ENCODE data around the gene FBLN1. TPM values are rescaled to one million over a fixed set of nuclear protein-coding genes. Genes with fewer than 3 reads are reported as not detected.

FBLN1 gene
- total and polyA plus RNA-seq, 2 of the 8 experiments (the other 6 are each of a cell fraction or from before 2014, with no cell fraction given), result 159 to 168 TPM

- POLR2A ChIA-PET (ENCODE audit: partially characterized antibody), result interaction anchor here (1.1 to 6.7 kb wide), 4 partner anchors 11 to 102 kb away, joined by 3 to 44 read pairs (median 4); partner anchors contain the start of genes FBLN1, RIBC2 and SMC1B
- no peak overlapping the region for H2AK5ac ChIP-seq (ENCODE audit: low read depth, low read length)
- peaks cover 6 to 43% of the 10 kb centered on the region in 2 experiments for H4K20me1 ChIP-seq (replicated peaks in 1 of 2; ENCODE audit: control insufficient read depth in 1 of 2, insufficient read depth in 2 of 2, low read length in 2 of 2)
- H3K36me3 ChIP-seq (ENCODE audit: control insufficient read depth in 2 of 4, insufficient read depth in 4 of 4, low read length in 3 of 4), result peaks cover 8 to 17% (median 11%) of the 10 kb centered on the region in 4 experiments; a peak in 6 of 8 replicates
- H3K4ac ChIP-seq (replicated peaks; ENCODE audit: insufficient read length, low read depth, low read length), result no peak overlapping the region
- H2AFZ ChIP-seq (ENCODE audit: low read length), result no peak overlapping the region
- H2BK120ac ChIP-seq (replicated peaks; ENCODE audit: low read depth, low read length), result no peak overlapping the region
- no peaks in the 10 kb centered on the region for H3K27me3 ChIP-seq (replicated peaks in 1 of 4; ENCODE audit: control insufficient read depth in 3 of 4, extremely low read depth in 1 of 4, insufficient read depth in 3 of 4, low read length in 3 of 4)
- H3K14ac ChIP-seq (ENCODE audit: insufficient read length), result no peak overlapping the region
- no peak overlapping the region for H4K5ac ChIP-seq (ENCODE audit: insufficient read length, low read depth, low read length)
- no peak overlapping the region for H3K56ac ChIP-seq (replicated peaks; ENCODE audit: insufficient read length, low read depth, low read length)
- no peak overlapping the region for H2BK15ac ChIP-seq (ENCODE audit: low read length)
- no peaks in the 10 kb centered on the region for H3K9me3 ChIP-seq (ENCODE audit: insufficient read depth in 2 of 2, low read depth in 1 of 2, low read length in 1 of 2)
- peaks cover 0 to 62% of the 10 kb centered on the region in 2 experiments; a peak in 3 of 4 replicates for H3K79me2 ChIP-seq (ENCODE audit: control insufficient read depth in 1 of 2, insufficient read depth in 2 of 2, low read length in 2 of 2)
- H3K4me2 ChIP-seq (ENCODE audit: insufficient read depth in 1 of 2, low read depth in 2 of 2, low read length in 2 of 2), result no peak overlapping the region
- 73% methylated on average over 9 of the region's 9 CpGs; no CpG with 5 or more reads in 1 of the 2 experiments for WGBS, 2 experiments (ENCODE audit: extremely low coverage in 1 of 2, insufficient coverage in 1 of 2, insufficient read length in 1 of 2, insufficient replicate concordance in 2 of 2, low coverage in 1 of 2, low lambda C conversion rate in 2 of 2, missing lambda C conversion rate in 1 of 2)
- H3K4me3 ChIP-seq (ENCODE audit: extremely low read depth in 1 of 4, insufficient read depth in 2 of 4, low read depth in 3 of 4, low read length in 4 of 4), result no peak overlapping the region
- H3K27ac ChIP-seq (ENCODE audit: low read depth, low read length), result no peak overlapping the region
- no peak overlapping the region for H3K23ac ChIP-seq (ENCODE audit: insufficient read length)
- FAIRE-seq (no peak), DNase-seq (ENCODE audit: low read depth in 1 of 2, low spot score in 2 of 2) (no peak)
- TF ChIP-seq SIRT6 (IDR thresholded peaks at IDR 0.05; ENCODE audit: low read length) (no peak), SUZ12 (IDR thresholded peaks at IDR 0.05; ENCODE audit: low read length) (no peak), JUND (IDR thresholded peaks at IDR 0.05; ENCODE audit: low read length) (no peak), EZH2 (IDR thresholded peaks at IDR 0.05; ENCODE audit: low read depth, low read length, severe bottlenecking) (no peak), NRF1 (IDR thresholded peaks at IDR 0.05; ENCODE audit: low read depth, low read length) (no peak), BCL11A (IDR thresholded peaks at IDR 0.05; ENCODE audit: low read depth in 2 of 2, low read length in 2 of 2) (no peak), NANOG (IDR thresholded peaks at IDR 0.05; ENCODE audit: insufficient read depth, low read depth, low read length, poor library complexity, severe bottlenecking) (no peak), RFX5 (IDR thresholded peaks at IDR 0.05; ENCODE audit: borderline replicate concordance, low read depth, low read length) (no peak), CHD2 (IDR thresholded peaks at IDR 0.05; ENCODE audit: low read length) (no peak)
- no peak overlapping the region for H3K9ac ChIP-seq (replicated peaks in 1 of 4; ENCODE audit: extremely low read depth in 1 of 4, low read depth in 3 of 4, low read length in 3 of 4)
- peaks cover 3 to 19% (median 9%) of the 10 kb centered on the region in 4 experiments for H3K4me1 ChIP-seq (replicated peaks in 1 of 4; ENCODE audit: control insufficient read depth in 3 of 4, insufficient read depth in 4 of 4, low read length in 3 of 4)
- H3K18ac ChIP-seq (ENCODE audit: extremely low read depth, low read length), result no peak overlapping the region
- CTCF ChIA-PET (ENCODE audit: partially characterized antibody), result interaction anchor here (1.9 to 2.5 kb wide), 2 partner anchors 12 to 38 kb away, joined by 4 to 7 read pairs; no protein-coding TSS in a partner anchor
- H2BK5ac ChIP-seq (ENCODE audit: low read depth, low read length), result 0 out of 2 replicates have a peak overlapping the region, but pooled peaks have one; percentile 30
- no peak overlapping the region for H2BK12ac ChIP-seq (ENCODE audit: low read depth, low read length)
- peaks cover 32% of the 10 kb centered on the region for H3K79me1 ChIP-seq (ENCODE audit: low read depth, low read length)
- no peak overlapping the region for H2BK20ac ChIP-seq (ENCODE audit: low read length)
- H4K8ac ChIP-seq (ENCODE audit: extremely low read depth, insufficient read depth, low read length), result no peak overlapping the region
- no peak overlapping the region for H4K91ac ChIP-seq (replicated peaks; ENCODE audit: insufficient read length, low read length)
- H3K23me2 ChIP-seq (ENCODE audit: low read depth, low read length), result no peaks in the 10 kb centered on the region; the same call in 1 of the 2 replicates
Observed at GRCh38 chr22:45515676-45516075, 13.0 kb downstream of the FBLN1 start.

Measured in H1 (cell line).